HG03342 (cell line): Measurements from ENCODE around the gene STAT3.
A peak's percentile ranks its signal among the peaks of the same experiment; 100 is the strongest.

Experiments
- ATAC-seq: cut with Tn5 transposase; IDR thresholded peaks from one replicate; pipeline ENCODE4 v1.9.1; 2021; ENCODE audit warnings: mild to moderate bottlenecking, moderate library complexity; ENCODE audit not compliant: unreplicated experiment

Gene STAT3

GRCh38 chr17:42354956-42355843 is 33.0 kb downstream of the STAT3 start:
- ATAC-seq: no peak

GRCh38 chr17:42348104-42348503 is 40.1 kb downstream of the STAT3 start:
- no peak for ATAC-seq

- no peak for ATAC-seq
Measured at GRCh38 chr17:42347606-42348005, 40.6 kb downstream of the STAT3 start.

- ATAC-seq: no peak
Measured at GRCh38 chr17:42347198-42347597, 41.0 kb downstream of the STAT3 start.

- ATAC-seq: no peak
Measured at GRCh38 chr17:42346481-42346880, 41.8 kb downstream of the STAT3 start.

GRCh38 chr17:42345396-42346073 is 42.7 kb downstream of the STAT3 start:
- no peak for ATAC-seq

- no peak for ATAC-seq
Measured at GRCh38 chr17:42342242-42343008, 45.8 kb downstream of the STAT3 start.

- ATAC-seq: no peak
Measured at GRCh38 chr17:42341568-42341967, 46.7 kb downstream of the STAT3 start.

GRCh38 chr17:42340691-42341127 is 47.5 kb downstream of the STAT3 start:
- ATAC-seq: no peak

- ATAC-seq: no peak
Measured at GRCh38 chr17:42339221-42339620, 49.0 kb downstream of the STAT3 start.

GRCh38 chr17:42338427-42338985 is 49.7 kb downstream of the STAT3 start:
- ATAC-seq: no peak

GRCh38 chr17:42337442-42337841 is 50.8 kb downstream of the STAT3 start:
- ATAC-seq: peak; percentile 51

- no peak for ATAC-seq
Measured at GRCh38 chr17:42334677-42335076, 53.6 kb downstream of the STAT3 start.

- ATAC-seq: no peak
Measured at GRCh38 chr17:42333053-42333452, 55.2 kb downstream of the STAT3 start.

GRCh38 chr17:42329025-42329976 is 58.9 kb downstream of the STAT3 start:
- ATAC-seq: no peak

- ATAC-seq: no peak
Measured at GRCh38 chr17:42325026-42325425, 63.2 kb downstream of the STAT3 start.

GRCh38 chr17:42323268-42323773 is 64.9 kb downstream of the STAT3 start:
- no peak for ATAC-seq

GRCh38 chr17:42322382-42323267 is 65.6 kb downstream of the STAT3 start:
- no peak for ATAC-seq

GRCh38 chr17:42321555-42321954 is 66.7 kb downstream of the STAT3 start:
- ATAC-seq: no peak
